Endodermal cell (in vitro differentiated cells): ENCODE data around the gene ZNF813. TPM values are rescaled to one million over a fixed set of nuclear protein-coding genes. Genes with fewer than 3 reads are reported as not detected.
A peak's percentile ranks its signal among the peaks of the same experiment; 100 is the strongest.
"Not testable (repeated sequence)": the region's sequence is repeated elsewhere in the genome, so short reads cannot be mapped to it uniquely, and the experiment has no call there.

ENCODE experiments used
- DNase-seq: peaks from one replicate; pipeline ENCODE4 v3.0.0-alpha.2; 2017
- H3K27ac ChIP-seq: 2 replicates; pipeline ENCODE4 v1.5.1; 2013; ENCODE audit warnings: mild to moderate bottlenecking, low read depth, low read length, moderate library complexity
- H3K27me3 ChIP-seq: 2 replicates; pipeline ENCODE4 v1.6.1; 2013; ENCODE audit warnings: mild to moderate bottlenecking, low read length, moderate library complexity; ENCODE audit not compliant: insufficient read depth, control insufficient read depth, poor library complexity, severe bottlenecking
- H3K36me3 ChIP-seq: 2 replicates; pipeline ENCODE4 v1.7.0; 2013; ENCODE audit warnings: mild to moderate bottlenecking, low read length, moderate library complexity; ENCODE audit not compliant: control insufficient read depth, insufficient read depth
- H3K4me1 ChIP-seq: one replicate; pipeline ENCODE4 v1.7.0; 2013; ENCODE audit warnings: low read length; ENCODE audit not compliant: control insufficient read depth, insufficient read depth
- H3K4me3 ChIP-seq: 2 replicates; pipeline ENCODE4 v1.5.1; 2013; ENCODE audit warnings: mild to moderate bottlenecking, low read length, moderate library complexity
- H3K9ac ChIP-seq: 2 replicates; pipeline ENCODE4 v1.6.1; 2013; ENCODE audit warnings: mild to moderate bottlenecking, low read length, moderate library complexity; ENCODE audit not compliant: poor library complexity, severe bottlenecking; ENCODE audit errors: extremely low read depth
- H3K9me3 ChIP-seq: 2 replicates; pipeline ENCODE4 v1.6.1; 2013; ENCODE audit warnings: mild to moderate bottlenecking, low read length, moderate library complexity; ENCODE audit not compliant: control insufficient read depth
- H3K27ac Mint-ChIP-seq: 2 replicates; pipeline ENCODE4 v1.8.0; 2020; ENCODE audit warnings: mixed read lengths
- H3K27me3 Mint-ChIP-seq: 2 replicates; pipeline ENCODE4 v1.8.0; 2021; ENCODE audit warnings: mild to moderate bottlenecking, mixed read lengths; ENCODE audit not compliant: insufficient read depth
- H3K36me3 Mint-ChIP-seq: 2 replicates; pipeline ENCODE4 v1.8.0; 2020; ENCODE audit warnings: low read depth, mixed read lengths
- H3K4me1 Mint-ChIP-seq: 2 replicates; pipeline ENCODE4 v1.8.0; 2020; ENCODE audit warnings: mixed read lengths
- H3K4me3 Mint-ChIP-seq: 2 replicates; pipeline ENCODE4 v1.8.0; 2020; ENCODE audit warnings: mild to moderate bottlenecking, moderate library complexity, mixed read lengths
- H3K9me3 Mint-ChIP-seq: 2 replicates; pipeline ENCODE4 v1.8.0; 2020; ENCODE audit warnings: mild to moderate bottlenecking, mixed read lengths
- WGBS, 2 experiments: methylation state at CpG; one replicate each; pipeline versions ENCODE4 v1.1.5 to v1.1.7; 2013; ENCODE audit warnings: missing lambda C conversion rate in 2 of 2, mixed read lengths in 1 of 2; ENCODE audit not compliant: insufficient coverage in 1 of 2, insufficient read length in 1 of 2; 5-methylcytosine and 5-hydroxymethylcytosine counted together
- total RNA-seq, 2 donors: library from RNA; stranded (reverse); fragmentation: NEBNext Ultra II Directional in 1 of 2; extraction: Animal tissue kit (Norgen Biotek cat#: 25700) in 1 of 2; gene quantifications; 2 replicates in 1 of 2; 3 replicates in 1 of 2; pipeline ENCODE4 v1.2.1, GENCODE V29; 2021
- TF ChIP-seq, protein P1 (sequence below): fragments of 200-600 bp; sonication (generic); conservative IDR thresholded peaks from 2 replicates; pipeline ENCODE4 v1.5.0; 2021; ENCODE audit warnings: antibody characterized with exemption, mild to moderate bottlenecking

ZNF813 gene
- total RNA-seq, 2 donors from 2014 or later: 38.7 to 58.5 TPM

DNA sequence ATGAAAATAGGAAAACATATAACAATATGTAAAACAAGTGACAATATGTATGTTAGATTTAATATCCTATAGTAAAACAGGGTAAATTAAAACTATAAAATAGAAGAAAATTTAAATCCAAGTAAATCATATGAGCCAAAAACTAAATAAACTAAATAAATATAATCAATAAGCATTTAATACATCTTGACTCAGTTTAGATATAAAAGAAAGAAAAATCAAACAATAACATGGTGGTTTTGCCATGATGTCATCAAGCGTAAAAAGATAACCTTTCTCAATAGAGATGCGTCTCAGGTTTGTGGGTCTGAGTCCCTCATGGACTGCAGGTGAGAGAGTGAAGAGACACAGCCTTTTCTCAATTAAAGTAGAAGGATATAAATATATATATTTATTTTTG lies 43.8 kb downstream of the ZNF813 start:
- Histone ChIP-seq H3K27ac (no peak overlapping the region), H3K9ac (no peak overlapping the region), H3K4me3 (no peak overlapping the region), H3K4me1 (no peaks in the 10 kb centered on the region), H3K36me3 (no peaks in the 10 kb centered on the region), H3K27me3 (no peaks in the 10 kb centered on the region), H3K9me3 (no peaks in the 10 kb centered on the region)
- Mint-ChIP-seq H3K4me3 (no peak overlapping the region), H3K36me3 (peaks cover 7% of the 10 kb centered on the region), H3K27ac (no peak overlapping the region), H3K9me3 (no peaks in the 10 kb centered on the region), H3K27me3 (no peaks in the 10 kb centered on the region), H3K4me1 (peaks cover 19% of the 10 kb centered on the region)
- DNase-seq: no peak
- TF ChIP-seq, protein P1, sequence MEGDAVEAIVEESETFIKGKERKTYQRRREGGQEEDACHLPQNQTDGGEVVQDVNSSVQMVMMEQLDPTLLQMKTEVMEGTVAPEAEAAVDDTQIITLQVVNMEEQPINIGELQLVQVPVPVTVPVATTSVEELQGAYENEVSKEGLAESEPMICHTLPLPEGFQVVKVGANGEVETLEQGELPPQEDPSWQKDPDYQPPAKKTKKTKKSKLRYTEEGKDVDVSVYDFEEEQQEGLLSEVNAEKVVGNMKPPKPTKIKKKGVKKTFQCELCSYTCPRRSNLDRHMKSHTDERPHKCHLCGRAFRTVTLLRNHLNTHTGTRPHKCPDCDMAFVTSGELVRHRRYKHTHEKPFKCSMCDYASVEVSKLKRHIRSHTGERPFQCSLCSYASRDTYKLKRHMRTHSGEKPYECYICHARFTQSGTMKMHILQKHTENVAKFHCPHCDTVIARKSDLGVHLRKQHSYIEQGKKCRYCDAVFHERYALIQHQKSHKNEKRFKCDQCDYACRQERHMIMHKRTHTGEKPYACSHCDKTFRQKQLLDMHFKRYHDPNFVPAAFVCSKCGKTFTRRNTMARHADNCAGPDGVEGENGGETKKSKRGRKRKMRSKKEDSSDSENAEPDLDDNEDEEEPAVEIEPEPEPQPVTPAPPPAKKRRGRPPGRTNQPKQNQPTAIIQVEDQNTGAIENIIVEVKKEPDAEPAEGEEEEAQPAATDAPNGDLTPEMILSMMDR: no peak
- 91% methylated on average over 2 of the region's 2 CpGs; no CpG with 5 or more reads in 1 of the 2 experiments for WGBS, 2 experiments

DNA sequence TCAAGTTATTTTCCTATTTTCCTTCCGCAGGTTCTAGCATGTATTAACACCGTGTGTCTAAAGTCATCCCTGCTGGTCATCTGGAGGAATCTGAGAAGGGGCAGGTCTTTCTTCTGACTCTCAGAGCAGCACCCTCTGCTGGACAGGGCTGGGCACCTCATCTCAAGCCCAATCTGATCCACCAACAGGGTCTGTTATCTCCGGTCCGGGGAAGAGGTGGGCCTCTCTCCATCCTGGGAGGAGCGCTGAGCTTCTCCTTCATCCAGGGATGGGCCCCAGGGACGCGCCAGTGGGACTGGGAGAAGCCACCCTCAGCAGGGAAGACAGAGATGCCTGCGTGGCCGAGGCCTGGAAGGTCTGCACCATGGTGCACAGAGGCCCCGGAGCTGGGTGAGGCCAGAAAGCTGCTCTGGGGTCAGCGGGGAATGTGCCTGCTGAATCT lies 44.4 kb downstream of the ZNF813 start:
- H3K27me3 Mint-ChIP-seq: no peaks in the 10 kb centered on the region
- H3K4me1 Mint-ChIP-seq: peaks cover 13% of the 10 kb centered on the region
- H3K9me3 ChIP-seq: no peaks in the 10 kb centered on the region
- H3K36me3 ChIP-seq: no peaks in the 10 kb centered on the region
- no peaks in the 10 kb centered on the region for H3K4me1 ChIP-seq
- DNase-seq: peak; percentile 94
- no peak overlapping the region for H3K27ac ChIP-seq
- no peak overlapping the region for H3K4me3 ChIP-seq
- no peak overlapping the region for H3K27ac Mint-ChIP-seq
- TF ChIP-seq, protein P1: peak; percentile 93
- 55 to 58% methylated on average over 6 to 11 of the region's 11 CpGs for WGBS, 2 experiments
- no peak overlapping the region for H3K4me3 Mint-ChIP-seq
- H3K9me3 Mint-ChIP-seq: no peaks in the 10 kb centered on the region
- peaks cover 4% of the 10 kb centered on the region for H3K36me3 Mint-ChIP-seq
- no peaks in the 10 kb centered on the region for H3K27me3 ChIP-seq
- H3K9ac ChIP-seq: no peak overlapping the region

DNA sequence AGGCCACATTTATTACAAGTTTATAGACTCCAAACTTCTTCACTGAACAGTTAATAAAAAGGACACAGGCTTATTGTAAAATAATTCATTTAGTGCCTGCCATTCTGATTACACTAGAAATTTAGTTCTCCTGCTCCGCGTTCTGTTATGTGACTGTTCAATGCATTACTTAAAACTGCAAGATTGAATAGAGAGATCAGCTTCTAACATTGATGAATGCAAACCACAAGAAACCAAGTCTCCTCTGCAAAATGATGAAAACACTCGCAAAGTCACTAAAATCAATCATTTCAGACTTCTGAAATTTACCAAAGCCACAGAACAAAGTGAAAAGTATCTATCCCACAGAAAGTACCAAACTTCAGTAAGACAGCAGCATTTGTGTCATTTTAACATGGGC lies 47.5 kb downstream of the ZNF813 start:
- H3K9me3 Mint-ChIP-seq, H3K4me1 Mint-ChIP-seq, H3K27ac Mint-ChIP-seq: not testable (repeated sequence)

More for the DNA sequence above, 47.5 kb downstream of the ZNF813 start:
- H3K4me3 Mint-ChIP-seq, H3K9ac ChIP-seq, H3K27me3 Mint-ChIP-seq, H3K9me3 ChIP-seq, H3K36me3 ChIP-seq, DNase-seq, H3K27ac ChIP-seq, H3K27me3 ChIP-seq, H3K4me3 ChIP-seq, H3K4me1 ChIP-seq: not testable (repeated sequence)
- WGBS, 2 experiments: 92 to 97% methylated on average over 2 of the region's 3 CpGs
- peaks cover 11% of the 10 kb centered on the region for H3K36me3 Mint-ChIP-seq
